Activated CD4-positive, alpha-beta T cell treated with anti-CD3 and anti-CD28 coated beads, Interleukin-2, Interleukin-6, amounts not matched to agents 100 ng/mL and 50 ng/mL, durations not matched to agents 16 hours and 8 hours (primary cell): Measurements from ENCODE around the gene MED12L.
A peak's percentile ranks its signal among the peaks of the same experiment; 100 is the strongest.

Source experiments
- DNase-seq: peaks from one replicate; pipeline ENCODE4 v3.0.0-alpha.2; 2020

MED12L gene

DNA sequence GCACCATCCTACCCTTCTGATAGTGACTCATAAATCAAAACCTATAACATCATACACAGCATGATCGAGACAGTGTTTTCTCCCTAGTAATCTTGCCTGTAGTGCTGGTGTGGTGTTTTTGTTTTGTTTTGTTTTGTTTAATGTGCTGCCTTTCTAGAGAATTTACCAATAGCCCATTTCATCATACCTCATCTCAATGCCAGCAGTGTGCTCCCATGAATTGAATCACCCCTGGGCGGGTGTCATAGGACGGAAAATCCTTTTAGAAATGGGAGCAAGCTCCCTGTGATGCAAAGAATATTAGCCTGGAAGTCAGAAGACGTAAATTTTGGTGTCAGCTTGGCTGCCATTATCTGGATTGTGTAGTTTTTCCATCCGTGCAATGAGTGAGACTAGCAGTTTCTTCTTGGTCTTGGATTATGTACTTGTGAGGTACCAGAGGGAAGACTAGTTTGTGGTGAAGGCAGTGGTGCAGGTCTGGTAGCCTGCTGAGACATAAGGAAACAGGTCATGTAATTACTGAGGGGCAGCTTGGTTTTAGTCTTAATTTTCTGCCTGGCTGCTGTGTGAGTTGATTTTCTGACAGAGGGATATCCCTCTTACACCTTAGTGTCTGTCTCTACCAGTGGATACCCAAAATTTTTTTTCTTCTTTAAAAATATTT is 345.5 kb downstream of the MED12L start:
- no peak for DNase-seq

DNA sequence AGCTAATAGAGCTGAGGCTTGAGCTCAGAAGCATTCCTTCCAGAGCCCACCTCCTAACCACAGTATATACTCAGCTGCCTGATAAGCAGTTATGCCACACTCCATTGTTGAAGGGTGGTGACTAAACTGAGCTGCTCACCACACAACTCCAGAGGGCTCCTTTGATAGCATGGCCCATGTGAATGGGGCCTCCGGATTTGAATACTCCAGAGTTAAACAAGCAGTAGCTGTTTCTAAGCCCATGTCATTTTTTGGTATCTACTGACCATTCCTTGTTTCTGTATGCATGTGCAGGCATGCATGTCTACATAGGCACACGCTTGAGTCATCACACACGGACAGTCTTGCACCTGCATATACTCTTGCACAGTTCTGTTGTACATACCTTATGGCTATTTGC is 346.5 kb downstream of the MED12L start:
- no peak for DNase-seq

GRCh38 chr3:151432616-151433372 is 347.3 kb downstream of the MED12L start:
- DNase-seq = no peak

DNA sequence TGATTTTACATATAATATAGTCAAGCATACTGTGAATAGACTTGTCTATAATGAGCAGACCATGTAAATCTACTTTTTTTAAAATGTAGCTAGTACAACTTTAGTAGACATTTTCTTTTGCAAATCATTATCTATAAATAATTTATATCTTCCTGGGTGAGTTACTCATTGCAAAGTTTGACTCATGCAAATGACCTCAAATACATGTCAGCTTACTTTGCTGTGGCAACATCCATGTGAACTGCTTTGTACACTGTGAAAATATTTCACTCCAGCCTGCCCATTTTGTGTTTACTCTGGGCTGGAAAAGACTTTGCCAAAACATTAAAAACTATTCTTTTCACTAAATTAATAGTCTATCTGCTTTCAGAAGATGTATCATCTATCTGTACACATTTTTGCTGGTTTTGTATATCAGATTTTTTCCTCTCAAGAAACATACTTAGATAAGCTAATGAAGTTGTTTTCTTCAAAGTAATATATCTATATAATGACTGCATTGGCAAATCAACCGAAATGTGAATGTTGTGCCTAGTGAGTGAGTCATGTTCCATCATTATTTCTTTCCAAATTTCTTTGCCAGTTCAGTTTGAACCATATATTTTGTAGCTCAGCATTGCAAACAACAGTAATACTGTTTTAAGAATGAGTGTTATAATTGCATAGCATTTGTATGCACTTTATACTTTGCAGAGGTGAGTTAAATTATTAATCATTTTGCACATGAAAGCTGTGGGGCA is 348.9 kb downstream of the MED12L start:
- DNase-seq = no peak

DNA sequence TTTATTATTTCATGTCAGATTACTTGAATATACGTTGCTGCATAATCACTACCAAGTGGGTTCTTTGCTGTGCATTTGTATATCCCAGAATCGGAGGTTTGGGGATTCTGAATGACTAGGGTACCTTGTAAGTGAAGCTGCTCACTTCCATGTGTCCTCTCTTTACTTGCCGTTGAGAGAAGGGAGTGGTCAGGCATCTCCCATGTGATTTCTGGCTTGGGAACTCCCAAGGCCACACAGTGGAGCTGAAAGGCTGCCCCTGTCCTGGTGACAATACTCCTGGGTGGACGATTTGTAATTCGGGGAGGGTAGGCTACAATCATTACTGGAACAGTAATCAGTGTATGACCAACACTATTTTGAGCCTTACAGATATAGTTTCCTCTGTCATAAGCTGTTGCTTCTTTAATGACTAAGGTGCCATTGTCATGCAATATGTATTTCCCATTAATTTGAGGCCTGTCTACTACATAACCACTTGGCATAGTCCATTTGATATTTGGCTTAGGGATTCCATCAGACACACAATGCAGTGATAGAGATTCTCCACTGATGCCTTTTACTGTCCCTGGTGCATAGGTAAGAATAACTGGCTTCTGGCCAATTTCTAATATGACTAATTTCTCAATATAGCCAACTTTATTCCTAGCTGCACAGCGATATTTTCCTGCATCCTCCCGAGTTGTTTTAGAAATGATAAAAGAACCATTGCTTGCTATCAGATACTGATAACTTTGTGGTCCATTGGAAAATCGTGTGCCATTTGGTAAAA is 351.4 kb downstream of the MED12L start:
- no peak for DNase-seq

GRCh38 chr3:151437906-151438305 is 352.4 kb downstream of the MED12L start:
- DNase-seq = no peak

GRCh38 chr3:151439652-151440125 is 354.2 kb downstream of the MED12L start:
- DNase-seq = peak; percentile 49

- no peak for DNase-seq
Measured at GRCh38 chr3:151440940-151441339, 355.5 kb downstream of the MED12L start.

GRCh38 chr3:151443583-151443982 is 358.1 kb downstream of the MED12L start:
- DNase-seq = no peak

DNA sequence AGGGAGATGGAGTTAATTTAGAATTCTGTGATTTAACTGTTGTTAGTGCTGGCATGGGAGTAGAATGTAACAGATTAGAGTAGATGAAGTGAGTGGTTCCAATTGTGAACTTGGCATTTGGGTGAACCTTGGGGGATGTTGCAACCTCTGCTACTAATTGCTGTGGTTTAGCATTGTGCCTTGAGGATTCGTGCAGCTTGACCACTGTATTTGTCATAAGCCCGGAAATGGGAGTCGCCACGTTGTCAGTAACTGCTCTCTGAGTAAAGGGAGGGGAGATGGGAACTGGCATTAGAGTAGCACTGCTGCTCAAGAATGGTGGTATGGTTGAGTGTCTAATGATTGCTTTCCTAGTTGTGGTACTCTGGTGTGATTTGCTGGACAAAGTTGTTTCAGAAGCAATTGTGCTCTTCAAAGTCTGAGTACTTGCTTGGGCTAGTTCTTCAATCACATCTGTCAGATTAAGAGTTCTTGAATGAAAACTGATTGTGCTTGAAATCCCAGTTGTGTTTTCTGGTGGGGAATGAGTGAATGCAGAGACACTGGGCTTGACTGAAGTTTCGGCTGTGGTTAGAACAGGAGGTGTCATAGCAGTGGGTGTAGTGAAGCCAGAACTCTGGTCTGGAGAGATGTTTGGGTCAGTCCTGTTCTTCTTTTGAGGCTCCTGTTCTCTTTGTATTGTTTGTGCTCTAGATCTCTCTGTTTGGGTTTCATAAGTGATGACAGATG is 360.0 kb downstream of the MED12L start:
- no peak for DNase-seq

- no peak for DNase-seq
Measured at GRCh38 chr3:151446002-151446340, 360.5 kb downstream of the MED12L start.

GRCh38 chr3:151452368-151452767 is 366.9 kb downstream of the MED12L start:
- no peak for DNase-seq

- DNase-seq = no peak
Measured at GRCh38 chr3:151452841-151453240, 367.4 kb downstream of the MED12L start.

DNA sequence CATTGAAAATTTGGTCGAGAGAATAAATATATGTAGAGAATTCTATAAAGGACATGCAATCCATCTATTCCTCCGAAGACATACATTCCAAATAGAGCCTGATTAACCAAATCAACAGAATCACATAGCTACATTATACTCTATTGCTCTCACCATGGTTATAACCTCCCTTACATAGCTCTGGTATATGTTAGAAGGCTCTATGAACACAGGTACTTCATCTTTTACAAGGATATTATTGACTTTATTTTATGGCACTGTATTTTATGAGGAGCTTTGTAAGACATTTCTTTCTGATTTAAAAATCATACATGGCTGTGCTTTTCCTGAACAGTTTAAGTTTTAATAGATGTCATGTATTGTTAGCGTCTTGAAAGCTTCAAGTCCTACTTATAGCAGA is 370.6 kb downstream of the MED12L start:
- DNase-seq = no peak

- no peak for DNase-seq
Measured at GRCh38 chr3:151459358-151459757, 373.9 kb downstream of the MED12L start.

GRCh38 chr3:151460228-151460627 is 374.8 kb downstream of the MED12L start:
- DNase-seq = no peak

DNA sequence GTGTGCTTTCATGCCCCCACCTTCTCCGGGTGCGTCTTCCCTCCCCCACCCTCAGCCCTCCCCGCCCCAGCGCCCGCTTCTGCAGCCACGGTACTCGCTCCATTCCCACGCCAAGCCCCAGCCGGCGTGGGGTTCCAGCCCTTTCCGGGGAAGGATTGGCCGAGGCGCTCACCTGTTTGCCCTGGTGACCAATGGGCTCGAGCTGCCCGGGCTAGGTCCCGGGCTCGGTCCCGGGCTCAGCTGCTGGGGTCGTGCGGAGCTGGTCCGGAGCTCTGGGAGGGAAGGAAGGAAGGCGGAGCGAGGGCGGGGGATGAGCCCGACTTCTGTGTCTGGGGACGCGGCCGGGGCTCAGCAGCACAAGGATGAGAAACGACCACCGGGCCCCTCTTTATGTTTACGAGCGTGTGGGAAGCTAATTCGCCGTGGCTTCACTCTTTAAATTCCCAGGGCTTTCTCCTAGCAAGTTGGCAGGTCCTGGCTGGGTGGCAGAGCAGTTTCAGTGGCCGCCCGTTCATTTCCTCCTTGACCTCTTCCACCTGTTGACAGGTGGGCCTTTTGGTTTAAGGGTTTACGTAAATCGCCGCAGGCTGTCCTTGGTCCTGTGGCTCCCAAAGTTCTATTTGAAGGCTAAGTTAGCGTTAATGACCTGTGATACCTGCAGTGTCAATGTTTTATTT is 375.4 kb downstream of the MED12L start, which contains the start of gene IGSF10:
TSS of gene IGSF10 (minus strand) at position 288 of the 677 bp plus-strand sequence. CDS start 2,352 bp downstream, outside the sequence.
- DNase-seq = no peak

DNA sequence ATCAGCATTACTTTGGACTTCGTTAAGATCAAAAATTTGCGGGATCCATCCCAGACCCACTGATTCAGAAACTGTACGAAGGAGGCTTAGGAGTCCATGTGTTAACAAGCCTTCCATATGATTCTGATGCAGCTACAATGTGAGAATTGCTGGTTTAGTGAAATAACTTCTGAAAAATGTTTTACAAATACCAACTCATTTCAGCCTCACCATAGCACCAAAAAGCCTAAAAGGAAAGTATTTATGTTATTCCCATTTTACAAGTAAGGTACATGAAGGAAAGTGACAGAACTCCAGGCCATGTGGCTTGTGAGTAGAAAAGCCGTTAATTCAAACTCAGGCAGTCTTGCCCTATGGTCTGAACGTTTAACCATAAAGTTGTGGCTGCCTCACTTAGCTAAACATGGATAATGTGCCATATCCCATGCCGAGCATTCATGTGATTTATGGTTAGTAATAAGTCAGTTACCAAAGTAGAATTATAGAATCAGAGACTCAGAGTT is 376.9 kb downstream of the MED12L start:
- no peak for DNase-seq

GRCh38 chr3:151462991-151463390 is 377.5 kb downstream of the MED12L start:
- DNase-seq = no peak

DNA sequence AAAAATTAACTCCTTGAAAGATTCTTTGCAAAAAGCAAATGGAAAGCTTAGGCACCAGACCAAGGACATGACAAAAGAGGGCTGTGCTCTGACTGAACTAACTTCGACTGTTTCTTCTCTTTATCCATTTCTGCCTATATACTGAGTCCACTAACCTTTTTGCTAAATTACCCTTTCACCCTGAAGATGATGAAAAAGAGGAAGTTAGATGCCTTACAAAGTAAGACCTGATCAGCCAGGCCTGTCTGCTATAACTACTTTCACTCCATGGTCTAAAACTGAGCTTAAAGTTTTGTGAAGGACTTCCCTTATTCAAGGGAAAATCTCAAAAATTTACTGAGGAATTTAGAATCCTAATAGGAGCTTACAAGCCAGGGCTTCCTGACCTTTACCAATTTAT is 381.6 kb downstream of the MED12L start:
- no peak for DNase-seq

DNA sequence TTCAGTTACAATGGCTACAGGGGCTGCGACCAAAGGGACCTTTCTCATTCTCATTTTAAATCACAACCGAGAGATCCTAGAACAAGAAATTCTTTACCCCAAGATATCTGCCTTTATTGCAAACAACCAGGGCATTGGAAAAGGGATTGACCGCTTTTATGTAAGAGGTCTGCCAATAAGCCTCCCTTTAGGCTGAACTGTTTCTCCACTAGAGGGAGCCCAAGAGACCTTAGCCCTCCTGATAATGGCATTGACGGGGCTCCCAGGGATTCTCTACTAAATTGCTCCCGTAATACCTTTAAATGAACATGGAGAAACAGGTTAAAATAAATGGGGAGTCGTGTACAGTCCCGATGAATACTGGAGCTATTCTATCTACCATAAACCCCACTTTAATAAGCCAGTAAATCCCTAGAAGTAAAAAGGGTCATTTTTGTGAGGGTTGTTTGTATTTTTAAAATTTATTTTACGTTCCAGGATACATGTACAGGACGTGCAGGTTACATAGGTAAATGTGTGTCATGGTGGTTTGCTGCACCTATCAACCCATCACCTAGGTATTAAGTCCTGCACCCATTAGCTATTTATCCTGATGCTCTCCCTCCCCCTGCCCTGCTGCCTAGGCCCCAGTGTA is 382.9 kb downstream of the MED12L start:
- DNase-seq = peak; percentile 69
